GM23248 (cell line): ENCODE measurements around the gene IL17A. TPM values are rescaled to one million over a fixed set of nuclear protein-coding genes. Genes with fewer than 3 reads are reported as not detected.

Source experiments
- DNase-seq: peaks from one replicate; pipeline ENCODE4 v3.0.0-alpha.2; 2015
- H2AFZ ChIP-seq: fragments of 200-600 bp; sonication (generic); 2 replicates; pipeline ENCODE4 v1.6.1; 2016; ENCODE audit warnings: antibody characterized with exemption
- H3F3A ChIP-seq: fragments of 200-600 bp; sonication (generic); 2 replicates; pipeline ENCODE4 v1.6.1; 2016; ENCODE audit warnings: mild to moderate bottlenecking, antibody characterized with exemption, mixed run types; ENCODE audit not compliant: insufficient read depth
- H3K27ac ChIP-seq: fragments of 200-600 bp; sonication (generic); 2 replicates; pipeline ENCODE4 v1.5.1; 2016; ENCODE audit warnings: mild to moderate bottlenecking
- H3K27me3 ChIP-seq: fragments of 200-600 bp; sonication (generic); replicated peaks from 2 replicates; pipeline ENCODE4 v1.6.1; 2016; ENCODE audit warnings: mild to moderate bottlenecking; ENCODE audit not compliant: insufficient read depth
- H3K36me3 ChIP-seq: fragments of 200-600 bp; sonication (generic); 2 replicates; pipeline ENCODE4 v1.6.1; 2016; ENCODE audit warnings: low read depth, mild to moderate bottlenecking
- H3K4me1 ChIP-seq: fragments of 200-600 bp; sonication (generic); 2 replicates; pipeline ENCODE4 v1.6.1; 2016; ENCODE audit warnings: mild to moderate bottlenecking; ENCODE audit not compliant: insufficient read depth
- H3K4me2 ChIP-seq: fragments of 200-600 bp; sonication (generic); one replicate; pipeline ENCODE4 v1.6.1; 2016; ENCODE audit warnings: mild to moderate bottlenecking; ENCODE audit not compliant: unreplicated experiment
- H3K4me3 ChIP-seq: fragments of 200-600 bp; sonication (generic); 2 replicates; pipeline ENCODE4 v1.5.1; 2016; ENCODE audit warnings: mild to moderate bottlenecking
- H3K79me2 ChIP-seq: fragments of 200-600 bp; sonication (generic); 2 replicates; pipeline ENCODE4 v1.6.1; 2016; ENCODE audit warnings: mild to moderate bottlenecking; ENCODE audit not compliant: insufficient read depth
- H3K9ac ChIP-seq: fragments of 200-600 bp; sonication (generic); 2 replicates; pipeline ENCODE4 v1.6.1; 2016; ENCODE audit warnings: mild to moderate bottlenecking
- H3K9me2 ChIP-seq: fragments of 200-600 bp; sonication (generic); 2 replicates; pipeline ENCODE4 v1.6.1; 2016; ENCODE audit warnings: mixed run types, mild to moderate bottlenecking, moderate library complexity; ENCODE audit not compliant: insufficient read depth
- H3K9me3 ChIP-seq: fragments of 200-600 bp; sonication (generic); one replicate; pipeline ENCODE4 v1.6.1; 2017; ENCODE audit warnings: low read depth
- H4K20me1 ChIP-seq: fragments of 200-600 bp; sonication (generic); 2 replicates; pipeline ENCODE4 v1.6.0; 2016; ENCODE audit not compliant: insufficient read depth
- EZH2 ChIP-seq: fragments of 200-600 bp; sonication (generic); IDR thresholded peaks from 2 replicates; pipeline ENCODE4 v1.6.1; 2018; ENCODE audit warnings: antibody characterized with exemption, mild to moderate bottlenecking; ENCODE audit not compliant: insufficient read depth, poor library complexity, severe bottlenecking
- EZH2phosphoT487 ChIP-seq: fragments of 200-600 bp; sonication (generic); IDR thresholded peaks from 2 replicates; pipeline ENCODE4 v1.6.1; 2018; ENCODE audit warnings: antibody characterized with exemption, moderate library complexity, mild to moderate bottlenecking, low read depth; ENCODE audit not compliant: insufficient read depth
- WGBS, 2 experiments: methylation state at CpG; one replicate each; pipeline ENCODE4 v1.1.6; 2015 to 2017; ENCODE audit warnings: low lambda C conversion rate in 2 of 2, low coverage in 1 of 2; ENCODE audit errors: missing lambda C conversion rate in 2 of 2; 5-methylcytosine and 5-hydroxymethylcytosine counted together
- in situ Hi-C: fragments of 300-500 bp; cut with MboI; formaldehyde crosslinking; loops from 2 replicates; pipeline ENCODE4 v1.15.0; 2020
- polyA plus RNA-seq: library from polyadenylated mRNA; unstranded; fragments of >200 nt; fragmentation: Nextera tagmentation; extraction: Ambion mirVana; gene quantifications from 2 replicates; pipeline ENCODE4 v1.2.1, GENCODE V29; 2016
- total RNA-seq: library from RNA; depleted of rRNA; stranded (reverse); fragments of >200 nt; shearing (Covaris generic); gene quantifications from 2 replicates; pipeline ENCODE4 v1.2.3, GENCODE V29; 2014

Gene IL17A
- total and polyA plus RNA-seq, 2 experiments from 2014 or later = not detected

DNA sequence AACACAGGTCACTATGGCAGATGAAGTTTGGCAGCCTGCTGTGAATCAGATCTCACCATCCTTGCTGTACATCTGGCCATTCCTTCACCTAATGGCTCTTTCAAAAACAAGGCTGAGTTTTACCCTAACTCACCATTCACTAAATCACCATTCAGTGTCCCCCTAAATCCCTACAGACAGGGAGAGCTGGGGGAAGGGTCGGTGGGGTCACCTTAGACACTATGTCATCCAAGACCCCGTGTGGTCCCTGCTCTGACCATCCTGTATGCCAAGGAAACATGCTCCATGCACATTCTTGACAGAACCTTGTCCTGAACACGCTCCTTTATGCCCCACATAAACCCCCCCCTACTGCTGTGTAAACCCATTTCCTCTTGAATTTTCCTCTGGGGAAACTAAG, 31.8 kb upstream of the IL17A start:
- TF ChIP-seq EZH2 (no peak), EZH2phosphoT487 (no peak)
- no peak overlapping the region for H3K4me3 ChIP-seq

DNA sequence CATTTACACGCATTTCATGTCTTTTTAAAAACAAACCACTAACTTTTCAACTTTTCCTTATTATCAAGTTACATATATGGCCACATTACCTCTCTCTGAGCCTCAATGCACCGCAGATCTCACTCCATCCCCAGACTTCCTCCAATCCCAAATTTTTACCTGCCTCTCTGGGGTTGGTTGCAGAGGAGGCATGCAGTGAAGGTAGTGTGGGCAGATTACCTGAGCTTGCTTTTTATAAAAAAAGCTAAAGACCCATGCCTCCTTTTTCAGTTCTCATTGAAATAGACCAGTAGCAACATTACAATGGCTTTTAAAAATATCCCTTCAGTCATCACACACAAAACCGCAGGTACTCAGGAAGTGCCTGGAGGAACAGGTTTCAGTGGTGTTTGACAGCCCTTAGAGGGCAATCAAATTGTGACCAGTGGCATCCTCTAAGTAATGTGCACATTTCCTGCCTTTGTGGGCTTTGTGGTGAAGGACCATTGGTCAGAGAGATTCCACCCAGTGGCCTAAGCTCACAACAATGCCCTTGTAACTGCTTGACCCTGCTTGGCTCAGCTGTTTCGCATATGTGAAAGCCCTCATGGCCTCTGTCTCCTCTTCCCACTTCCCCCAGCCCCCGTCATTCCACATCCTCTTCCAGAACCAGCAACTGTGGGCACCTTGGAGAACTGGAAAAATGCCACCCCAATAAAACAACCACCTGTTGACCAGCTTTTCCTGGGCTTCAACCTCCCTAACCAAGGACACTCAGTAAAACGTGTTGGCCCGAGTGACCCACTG, 30.2 kb upstream of the IL17A start:
- Histone ChIP-seq H3K27me3 (no peaks in the 10 kb centered on the region), H3K4me2 (no peak overlapping the region), H3K4me3 (no peak overlapping the region), H3K9ac (no peak overlapping the region), H3K9me2 (no peaks in the 10 kb centered on the region), H3K4me1 (0 out of 2 replicates have a peak, but pooled peaks cover 6% of the 10 kb centered on the region), H3K27ac (no peak overlapping the region), H2AFZ (no peak overlapping the region), H3K79me2 (no peaks in the 10 kb centered on the region), H3F3A (no peaks in the 10 kb centered on the region), H3K9me3 (no peaks in the 10 kb centered on the region), H4K20me1 (no peaks in the 10 kb centered on the region; the same call in 1 of the 2 replicates), H3K36me3 (no peaks in the 10 kb centered on the region)
- in situ Hi-C loops = no loop called here
- TF ChIP-seq EZH2 (no peak), EZH2phosphoT487 (no peak)
- no peak for DNase-seq
- 47 to 51% methylated on average over 7 of the region's 7 CpGs for WGBS, 2 experiments

More for the DNA sequence above, 31.8 kb upstream of the IL17A start:
- no peaks in the 10 kb centered on the region for H3K79me2 ChIP-seq
- H3K36me3 ChIP-seq = no peaks in the 10 kb centered on the region
- H2AFZ ChIP-seq = no peak overlapping the region
- in situ Hi-C loops = no loop called here
- no peaks in the 10 kb centered on the region for H4K20me1 ChIP-seq
- H3K9ac ChIP-seq = no peak overlapping the region
- no peaks in the 10 kb centered on the region for H3F3A ChIP-seq
- no peak overlapping the region for H3K4me2 ChIP-seq
- 38 to 43% methylated on average over 3 of the region's 3 CpGs for whole genome bisulfite sequencing, 2 experiments
- H3K4me1 ChIP-seq = 0 out of 2 replicates have a peak, but pooled peaks cover 6% of the 10 kb centered on the region
- no peaks in the 10 kb centered on the region for H3K9me3 ChIP-seq
- H3K27me3 ChIP-seq = no peaks in the 10 kb centered on the region
- no peaks in the 10 kb centered on the region for H3K9me2 ChIP-seq
- no peak for DNase-seq
- H3K27ac ChIP-seq = no peak overlapping the region

DNA sequence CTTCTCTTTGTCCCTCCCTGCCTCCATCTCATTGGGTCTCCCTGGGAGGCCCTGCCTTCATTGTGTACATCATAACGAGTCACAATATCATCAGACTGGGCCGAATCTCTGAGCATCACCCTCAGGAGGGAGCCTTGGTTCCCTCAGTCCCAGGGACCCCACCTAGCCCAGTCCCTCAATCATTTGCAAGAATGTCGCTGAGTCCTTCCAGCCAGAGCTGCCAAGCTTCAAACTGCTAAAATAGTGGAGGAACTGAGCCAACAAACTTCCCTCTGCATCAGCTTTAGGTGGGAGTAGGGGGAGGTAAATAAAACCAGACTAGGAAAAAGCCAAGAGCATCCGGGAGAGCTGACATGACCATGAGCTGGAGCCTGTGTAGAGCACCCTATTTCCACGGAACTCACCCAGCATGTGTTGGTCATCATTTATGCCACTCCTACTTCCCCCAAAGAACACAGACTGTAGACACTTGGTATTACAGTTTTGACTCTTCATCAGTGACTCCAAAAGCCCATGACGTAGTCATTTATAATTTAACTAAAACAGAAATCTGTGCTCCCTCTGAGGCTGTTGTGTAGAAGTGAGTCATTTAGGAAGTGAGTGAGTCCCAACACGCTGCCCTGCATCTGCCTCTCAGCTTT, 28.8 kb upstream of the IL17A start:
- 21 to 22% methylated on average over 7 of the region's 7 CpGs for WGBS, 2 experiments

DNA sequence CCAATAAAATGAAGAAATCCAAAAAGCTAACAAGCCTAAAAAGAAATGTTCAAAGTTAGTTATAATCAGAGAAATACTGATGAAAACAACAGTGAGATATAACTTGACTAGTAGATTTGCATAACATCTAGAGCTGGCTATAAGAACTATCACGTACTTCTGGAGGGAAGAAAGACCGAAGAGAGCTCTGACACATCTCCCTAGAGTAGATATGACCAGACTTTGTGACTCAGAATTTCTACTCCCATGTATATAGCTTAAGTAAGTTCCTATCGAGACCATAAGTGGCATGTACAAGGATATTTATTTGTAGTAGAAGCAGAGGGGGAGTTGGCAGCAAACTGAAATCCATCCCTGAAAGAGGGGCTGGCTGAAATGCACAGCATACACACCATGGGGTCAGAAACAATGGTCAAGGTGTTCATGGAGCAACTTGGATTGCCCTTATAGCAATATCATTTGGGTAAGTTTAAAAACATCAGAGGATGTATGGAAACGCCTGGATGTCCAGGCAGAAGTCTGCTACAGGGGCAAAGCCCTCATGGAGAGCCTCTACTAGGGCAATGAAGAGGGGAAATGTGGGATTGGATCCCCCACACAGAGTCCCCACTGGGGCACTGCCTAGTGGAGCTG, 25.6 kb upstream of the IL17A start:
- H3K27ac ChIP-seq = no peak overlapping the region
- peak; percentile 6 for DNase-seq
- no peak overlapping the region for H3K9ac ChIP-seq
- no peak overlapping the region for H2AFZ ChIP-seq
- in situ Hi-C loops = no loop called here
- H3K9me3 ChIP-seq = no peaks in the 10 kb centered on the region
- no peaks in the 10 kb centered on the region; the same call in 1 of the 2 replicates for H4K20me1 ChIP-seq
- WGBS, 2 experiments = 54 to 57% methylated on average over 4 of the region's 4 CpGs
- H3K27me3 ChIP-seq = no peaks in the 10 kb centered on the region
- no peaks in the 10 kb centered on the region for H3F3A ChIP-seq
- H3K4me1 ChIP-seq = 0 out of 2 replicates have a peak, but pooled peaks cover 6% of the 10 kb centered on the region
- no peaks in the 10 kb centered on the region for H3K79me2 ChIP-seq
- no peak overlapping the region for H3K4me2 ChIP-seq
- no peaks in the 10 kb centered on the region for H3K36me3 ChIP-seq
- no peak overlapping the region for H3K4me3 ChIP-seq
- TF ChIP-seq EZH2phosphoT487 (no peak), EZH2 (no peak)
- no peaks in the 10 kb centered on the region for H3K9me2 ChIP-seq

More for the DNA sequence above, 28.8 kb upstream of the IL17A start:
- Histone ChIP-seq H3K9me2 (no peaks in the 10 kb centered on the region), H3K27ac (peak overlapping the region; percentile 27; the same call in 1 of the 2 replicates), H3K4me1 (0 out of 2 replicates have a peak, but pooled peaks cover 6% of the 10 kb centered on the region), H3K4me2 (no peak overlapping the region), H3K79me2 (no peaks in the 10 kb centered on the region), H4K20me1 (no peaks in the 10 kb centered on the region; the same call in 1 of the 2 replicates), H2AFZ (no peak overlapping the region), H3K27me3 (no peaks in the 10 kb centered on the region), H3K9me3 (no peaks in the 10 kb centered on the region), H3K9ac (no peak overlapping the region), H3K4me3 (no peak overlapping the region), H3K36me3 (no peaks in the 10 kb centered on the region), H3F3A (no peaks in the 10 kb centered on the region)
- DNase-seq = peak; percentile 75
- in situ Hi-C loops = no loop called here
- TF ChIP-seq EZH2phosphoT487 (no peak), EZH2 (no peak)
